Mucosa of rectum (tissue), 2 donors: Measurements from ENCODE around the gene CALD1.

Experiments used
- H3K27ac ChIP-seq, 2 donors: one replicate each; pipeline ENCODE4 v1.7.0; 2013; ENCODE audit warnings: inconsistent platforms in 2 of 2, low read depth in 2 of 2, low read length in 2 of 2
- H3K27me3 ChIP-seq, 2 donors: one replicate each; pipeline ENCODE4 v1.7.0; 2013; ENCODE audit warnings: low read length in 2 of 2; ENCODE audit not compliant: control insufficient read depth in 2 of 2, insufficient read depth in 2 of 2
- H3K36me3 ChIP-seq, 2 donors: one replicate each; pipeline ENCODE4 v1.7.0; 2013; ENCODE audit warnings: low read length in 2 of 2; ENCODE audit not compliant: control insufficient read depth in 2 of 2, insufficient read depth in 2 of 2
- H3K4me1 ChIP-seq, 2 donors: one replicate each; pipeline ENCODE4 v1.7.0; 2013; ENCODE audit warnings: low read length in 2 of 2, mild to moderate bottlenecking in 1 of 2; ENCODE audit not compliant: control insufficient read depth in 2 of 2, insufficient read depth in 2 of 2
- H3K4me3 ChIP-seq, 2 donors: one replicate each; pipeline ENCODE4 v1.7.0; 2013; ENCODE audit warnings: low read length in 2 of 2
- H3K9ac ChIP-seq, 2 donors: one replicate each; pipeline ENCODE4 v1.7.0; 2013; ENCODE audit warnings: low read length in 2 of 2, low read depth in 1 of 2, mild to moderate bottlenecking in 1 of 2
- H3K9me3 ChIP-seq, 2 donors: one replicate each; pipeline ENCODE4 v1.7.0; 2013; ENCODE audit warnings: low read length in 2 of 2; ENCODE audit not compliant: control insufficient read depth in 2 of 2
- donor health status: healthy.
- donor health status: Normal muscosa, but diverticular disease.

CALD1 gene

DNA sequence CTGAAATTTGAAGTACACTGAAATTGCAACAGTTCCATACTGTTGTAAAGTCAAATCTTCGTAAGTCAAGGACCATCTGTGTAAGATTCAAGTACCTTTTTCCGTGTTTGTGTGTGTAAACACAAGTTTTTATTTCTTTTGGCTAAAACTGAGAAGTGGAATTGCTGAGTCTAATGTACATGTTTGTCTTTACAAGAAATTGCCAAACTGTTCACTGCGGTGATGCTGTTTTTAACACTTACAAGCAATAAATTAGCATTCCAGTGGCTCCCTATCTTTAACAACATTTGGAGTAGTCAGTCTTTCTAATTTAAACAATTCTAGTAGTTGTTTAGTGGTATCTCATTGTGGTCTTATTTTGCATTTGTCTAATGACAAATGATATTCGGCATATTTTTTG, 23.3 kb downstream of the CALD1 start:
- Histone ChIP-seq H3K36me3 (no peaks in the 10 kb centered on the region), H3K27ac (no peak overlapping the region), H3K4me3 (no peak overlapping the region), H3K9ac (no peak overlapping the region), H3K9me3 (no peaks in the 10 kb centered on the region), H3K4me1 (no peaks in the 10 kb centered on the region), H3K27me3 (no peaks in the 10 kb centered on the region)

DNA sequence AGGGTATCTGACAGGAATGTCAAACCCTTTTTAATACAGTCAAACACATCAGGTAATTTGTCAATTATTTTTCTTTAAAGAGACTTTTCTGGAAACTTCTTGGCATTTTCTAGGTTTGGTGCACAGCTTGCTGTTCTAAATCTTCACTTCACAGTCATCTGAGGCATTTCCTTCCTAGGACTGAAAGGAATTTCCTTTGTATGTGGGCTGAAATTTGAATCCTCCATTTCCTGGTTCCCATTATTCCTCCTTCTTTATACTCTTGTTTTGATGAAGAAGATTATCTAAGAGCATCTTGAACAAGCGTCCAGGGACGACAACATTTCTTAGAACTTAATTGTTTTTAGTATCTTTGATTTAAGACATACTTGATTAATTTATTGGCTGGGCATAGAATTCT, 24.9 kb downstream of the CALD1 start:
- H3K4me3 ChIP-seq: no peak overlapping the region
- no peak overlapping the region for H3K9ac ChIP-seq
- no peaks in the 10 kb centered on the region for H3K27me3 ChIP-seq
- H3K4me1 ChIP-seq: no peaks in the 10 kb centered on the region
- no peak overlapping the region for H3K27ac ChIP-seq
- no peaks in the 10 kb centered on the region for H3K36me3 ChIP-seq
- H3K9me3 ChIP-seq: no peaks in the 10 kb centered on the region

DNA sequence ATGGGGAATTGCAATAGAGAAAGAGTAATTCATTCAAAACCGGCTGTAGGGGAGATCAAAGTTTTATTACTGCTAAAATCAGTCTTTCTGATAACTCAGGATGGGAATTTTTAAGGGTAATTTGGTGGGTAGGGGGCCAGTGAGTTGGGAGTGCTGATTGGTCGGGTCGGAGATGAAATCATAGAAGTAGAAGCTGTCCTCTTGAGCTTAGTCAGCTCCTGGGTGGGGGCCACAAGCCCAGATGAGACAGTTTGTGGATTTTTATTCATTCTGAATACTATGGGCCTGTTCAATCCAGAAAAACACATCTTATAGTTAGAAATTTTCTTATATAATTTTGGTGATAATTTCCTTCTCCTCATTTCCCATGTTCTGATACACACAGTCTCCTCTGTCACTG, 25.4 kb downstream of the CALD1 start:
- no peaks in the 10 kb centered on the region for H3K27me3 ChIP-seq
- H3K9ac ChIP-seq: no peak overlapping the region
- no peaks in the 10 kb centered on the region for H3K4me1 ChIP-seq
- no peak overlapping the region for H3K27ac ChIP-seq
- no peaks in the 10 kb centered on the region for H3K36me3 ChIP-seq
- H3K9me3 ChIP-seq: no peaks in the 10 kb centered on the region
- no peak overlapping the region for H3K4me3 ChIP-seq

DNA sequence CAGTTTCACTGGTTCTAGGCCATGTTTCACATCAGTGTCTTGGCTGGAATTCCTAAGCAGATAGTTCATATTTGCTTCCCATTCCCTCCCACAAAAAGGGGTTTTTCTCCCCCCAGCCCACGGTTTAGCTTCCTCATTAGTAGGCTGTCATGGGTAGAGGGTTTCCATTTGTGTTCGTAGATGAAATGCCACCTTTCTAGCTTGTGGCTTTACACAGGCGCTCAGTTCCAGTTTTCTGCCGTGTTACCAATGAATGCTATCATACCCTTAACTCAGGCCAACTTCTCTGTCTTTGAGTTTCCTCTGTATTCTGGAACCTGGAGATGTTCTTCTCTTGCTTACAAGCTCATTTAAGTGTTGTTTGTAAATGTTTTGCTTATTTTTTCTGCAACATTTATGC, 26.8 kb downstream of the CALD1 start:
- no peaks in the 10 kb centered on the region for H3K36me3 ChIP-seq
- H3K9ac ChIP-seq: no peak overlapping the region
- no peak overlapping the region for H3K27ac ChIP-seq
- no peaks in the 10 kb centered on the region for H3K9me3 ChIP-seq
- H3K4me1 ChIP-seq: no peaks in the 10 kb centered on the region
- no peak overlapping the region for H3K4me3 ChIP-seq
- H3K27me3 ChIP-seq: no peaks in the 10 kb centered on the region

DNA sequence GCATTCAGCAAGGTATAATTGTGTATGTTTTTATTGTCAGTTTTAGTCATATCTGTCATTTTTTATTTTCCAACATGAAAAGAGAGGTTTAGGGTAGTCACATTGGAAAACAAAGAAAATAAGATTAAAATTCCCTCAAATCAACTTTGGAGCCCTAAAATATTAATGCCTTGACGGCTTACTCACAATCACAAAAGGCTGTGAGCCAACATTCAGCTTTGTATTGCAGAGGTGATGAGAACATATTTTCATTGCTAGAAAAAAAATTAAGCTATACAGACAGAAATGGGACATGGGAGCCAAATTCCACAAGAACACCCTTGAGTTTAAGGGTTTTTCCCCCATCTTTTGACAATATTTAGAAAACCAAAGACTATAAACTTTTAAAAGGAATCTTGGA, 30.2 kb downstream of the CALD1 start:
- no peaks in the 10 kb centered on the region for H3K4me1 ChIP-seq
- H3K36me3 ChIP-seq: no peaks in the 10 kb centered on the region
- no peaks in the 10 kb centered on the region for H3K9me3 ChIP-seq
- no peak overlapping the region for H3K27ac ChIP-seq
- H3K4me3 ChIP-seq: no peak overlapping the region
- no peak overlapping the region for H3K9ac ChIP-seq
- no peaks in the 10 kb centered on the region for H3K27me3 ChIP-seq

DNA sequence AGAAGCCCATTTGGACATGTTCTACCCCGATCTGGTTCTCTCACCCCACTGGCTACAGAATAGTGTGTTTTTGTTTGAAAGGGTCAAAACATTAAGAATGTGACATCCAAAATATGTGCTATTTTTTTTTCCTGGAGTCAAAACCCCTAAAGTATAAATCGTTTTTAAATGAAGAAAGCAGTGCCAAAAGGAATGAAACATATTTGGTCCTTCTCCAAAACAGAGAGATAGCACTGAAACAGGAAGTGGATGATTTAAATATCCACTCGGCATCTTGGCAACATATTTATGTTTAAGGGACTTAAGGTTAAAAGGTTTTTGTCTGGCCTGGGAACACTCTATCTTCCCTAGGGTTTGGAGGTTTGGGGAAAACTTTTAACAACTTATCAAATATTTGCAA, 32.3 kb downstream of the CALD1 start:
- Histone ChIP-seq H3K4me1 (no peaks in the 10 kb centered on the region), H3K9me3 (no peaks in the 10 kb centered on the region), H3K27me3 (no peaks in the 10 kb centered on the region), H3K36me3 (no peaks in the 10 kb centered on the region), H3K9ac (no peak overlapping the region), H3K27ac (peak overlapping the region; percentile 38 to 40), H3K4me3 (no peak overlapping the region)

DNA sequence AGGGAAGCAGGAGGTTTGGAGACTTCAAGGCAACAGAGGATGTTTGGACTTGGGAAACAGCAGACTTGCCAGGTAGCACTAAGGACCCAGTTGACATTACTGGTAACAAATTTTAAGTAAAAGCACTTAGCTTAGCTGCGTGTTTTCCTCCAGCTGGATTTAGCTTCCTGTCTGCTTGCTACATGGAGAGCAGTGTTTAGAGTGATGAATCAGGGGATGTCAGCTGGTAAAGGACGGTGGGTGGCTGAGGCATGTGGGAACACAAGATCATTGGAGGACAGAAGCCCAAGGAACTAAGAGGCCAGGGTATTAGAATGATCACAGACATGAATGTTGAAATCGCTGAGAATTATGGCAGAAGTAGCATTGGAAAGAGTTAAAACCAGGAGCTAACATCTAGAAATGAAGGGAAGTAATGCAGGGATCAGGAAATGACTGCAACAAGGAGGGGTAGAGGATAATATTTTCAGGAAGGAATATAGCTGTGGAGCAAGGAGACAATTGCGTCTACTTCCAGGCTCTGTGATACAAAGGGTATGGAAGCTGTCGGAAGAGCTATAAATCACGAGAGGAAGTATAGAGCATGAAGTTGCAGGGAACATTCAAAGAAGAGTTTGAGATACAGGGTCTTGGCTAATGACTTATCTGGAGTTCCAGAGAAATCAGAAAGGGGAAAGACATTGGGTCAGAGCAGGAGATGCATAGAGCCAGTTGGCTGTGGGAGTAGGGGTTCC, 34.4 kb downstream of the CALD1 start:
- no peaks in the 10 kb centered on the region for H3K4me1 ChIP-seq
- H3K4me3 ChIP-seq: no peak overlapping the region
- H3K27me3 ChIP-seq: no peaks in the 10 kb centered on the region
- H3K27ac ChIP-seq: peak overlapping the region; percentile 43 to 55
- H3K9me3 ChIP-seq: no peaks in the 10 kb centered on the region
- H3K36me3 ChIP-seq: no peaks in the 10 kb centered on the region
- H3K9ac ChIP-seq: no peak overlapping the region

DNA sequence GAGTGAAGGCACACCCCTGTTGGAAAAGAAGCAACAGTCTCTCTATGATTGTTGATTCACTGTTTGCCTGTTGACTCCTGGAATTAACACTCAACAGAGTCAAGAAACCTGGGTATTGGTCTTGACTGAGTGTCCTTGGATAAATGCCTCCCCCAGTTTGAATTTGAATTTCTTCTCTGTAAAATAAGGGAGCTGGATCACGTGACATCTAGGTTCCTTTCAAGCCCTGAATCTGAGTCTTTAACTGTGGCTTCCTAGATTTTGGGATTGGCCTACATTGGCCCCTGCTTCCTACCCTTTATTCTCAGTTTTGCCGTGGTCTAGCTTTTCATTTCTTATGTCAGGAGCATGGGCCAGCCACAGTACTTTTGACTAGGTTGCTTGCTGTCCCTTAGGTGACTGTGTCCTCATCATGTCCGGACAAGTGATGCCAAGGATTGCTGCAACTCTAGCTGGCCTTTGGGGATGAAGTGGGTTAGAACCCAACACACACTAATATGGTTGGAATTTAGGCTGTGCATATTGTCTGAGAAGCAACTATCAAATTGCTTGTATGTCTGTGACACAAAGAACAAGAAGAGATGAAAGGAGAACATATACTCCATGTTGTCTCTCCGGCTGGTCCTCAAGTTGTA, 35.4 kb downstream of the CALD1 start:
- H3K4me3 ChIP-seq: no peak overlapping the region
- no peaks in the 10 kb centered on the region for H3K36me3 ChIP-seq
- H3K27me3 ChIP-seq: no peaks in the 10 kb centered on the region
- no peak overlapping the region for H3K27ac ChIP-seq
- H3K4me1 ChIP-seq: no peaks in the 10 kb centered on the region
- no peak overlapping the region for H3K9ac ChIP-seq
- no peaks in the 10 kb centered on the region for H3K9me3 ChIP-seq

DNA sequence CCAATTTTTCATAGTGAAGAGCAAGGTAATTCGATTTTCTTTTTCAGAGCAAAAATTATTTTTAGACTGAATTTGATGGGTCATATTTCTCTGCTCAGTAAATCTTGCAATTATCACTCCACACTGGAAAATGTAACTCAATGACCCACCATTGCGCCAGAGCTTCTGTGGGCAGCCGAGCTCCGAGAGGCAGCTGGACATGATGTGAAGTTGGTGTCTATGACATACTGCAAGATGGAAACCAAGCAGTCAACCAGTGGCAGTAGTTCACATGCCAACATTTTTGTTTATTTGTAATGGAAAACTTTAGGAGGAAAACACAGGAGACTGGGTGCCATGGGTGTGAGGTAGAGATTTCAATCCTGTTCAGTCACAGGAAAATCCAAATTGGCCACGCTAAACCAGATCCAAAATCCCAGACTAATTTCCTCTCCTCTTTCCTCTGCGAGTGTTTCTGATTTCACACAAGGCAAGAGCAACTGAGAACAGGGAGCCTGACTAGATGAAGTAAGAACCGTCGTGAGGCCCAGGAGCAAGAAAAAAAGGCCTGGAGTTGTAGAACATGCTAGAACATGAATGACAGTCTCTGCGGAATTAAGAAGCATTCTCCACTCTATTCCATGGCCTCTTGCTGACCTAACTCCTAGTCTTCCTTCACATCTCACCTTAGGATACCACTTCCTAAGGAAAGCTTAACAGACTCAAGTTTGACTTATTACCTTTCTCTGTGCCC, 39.3 kb downstream of the CALD1 start:
- H3K27ac ChIP-seq: no peak overlapping the region
- H3K4me1 ChIP-seq: no peaks in the 10 kb centered on the region

DNA sequence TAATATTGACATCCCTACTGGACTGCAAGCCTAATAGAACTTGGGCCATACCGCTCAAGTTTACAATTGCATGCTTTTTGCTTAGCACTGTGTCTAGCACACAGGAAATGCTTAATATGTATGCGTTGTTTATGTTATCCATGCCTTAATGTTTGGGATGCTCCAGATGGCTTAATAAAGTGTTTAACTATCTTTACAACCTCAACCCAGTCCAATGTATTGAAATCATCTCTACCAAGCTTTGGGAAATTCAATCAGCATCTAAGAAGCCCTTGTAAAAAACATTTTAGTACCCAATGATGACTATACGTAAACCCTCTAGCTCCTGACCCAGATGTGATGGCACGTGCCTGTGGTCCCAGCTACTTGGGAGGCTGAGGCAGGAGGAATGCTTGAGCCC, 40.0 kb downstream of the CALD1 start:
- Histone ChIP-seq H3K27ac (no peak overlapping the region), H3K4me1 (no peaks in the 10 kb centered on the region), H3K9ac (no peak overlapping the region), H3K9me3 (no peaks in the 10 kb centered on the region), H3K27me3 (no peaks in the 10 kb centered on the region), H3K36me3 (no peaks in the 10 kb centered on the region), H3K4me3 (no peak overlapping the region)

More for the DNA sequence above, 39.3 kb downstream of the CALD1 start:
- no peak overlapping the region for H3K9ac ChIP-seq
- H3K36me3 ChIP-seq: no peaks in the 10 kb centered on the region
- no peak overlapping the region for H3K4me3 ChIP-seq
- H3K27me3 ChIP-seq: no peaks in the 10 kb centered on the region
- no peaks in the 10 kb centered on the region for H3K9me3 ChIP-seq
